Measurements from ENCODE around the gene CYP2J2. TPM values are rescaled to one million over a fixed set of nuclear protein-coding genes. Genes with fewer than 3 reads are reported as not detected.
A peak's percentile ranks its signal among the peaks of the same experiment; 100 is the strongest.

Gene CYP2J2
- total RNA-seq, 1 experiment from 2014 or later = 1.1 TPM

- intact Hi-C loops (cut with micrococcal nuclease) = loop anchor here (5.0 kb wide), 1 partner anchor 44 kb away; no protein-coding TSS in a partner anchor
- Histone ChIP-seq H3K27ac (ENCODE audit: low read depth, low read length) (no peak overlapping the region), H3K9ac (ENCODE audit: low read length) (no peak overlapping the region), H3K79me2 (ENCODE audit: insufficient read depth, low read length) (no peaks in the 10 kb centered on the region), H2AFZ (ENCODE audit: low read depth, low read length, poor library complexity, severe bottlenecking) (peak overlapping the region; percentile 85), H3K4me1 (ENCODE audit: control insufficient read depth in 1 of 2, insufficient read depth in 2 of 2, low read length in 2 of 2) (no peaks in the 10 kb centered on the region), H3K36me3 (ENCODE audit: control insufficient read depth in 1 of 2, insufficient read depth in 2 of 2, low read length in 2 of 2) (no peaks in the 10 kb centered on the region), H3K27me3 (ENCODE audit: insufficient read depth, low read length) (no peaks in the 10 kb centered on the region), H4K20me1 (ENCODE audit: insufficient read depth) (no peaks in the 10 kb centered on the region), H3K9me2 (ENCODE audit: insufficient read depth) (no peaks in the 10 kb centered on the region), H3K4me3 (replicated peaks in 1 of 2; ENCODE audit: low read depth in 1 of 2, low read length in 2 of 2) (no peak overlapping the region), H3K9me3 (ENCODE audit: control insufficient read depth in 1 of 2, insufficient read depth in 1 of 2, low read depth in 1 of 2, low read length in 2 of 2) (no peaks in the 10 kb centered on the region), H3K4me2 (ENCODE audit: low read length) (peak overlapping the region; percentile 11)
- ChIA-PET POLR2A (no interaction called here), CTCF (interaction anchor here (2.9 kb wide), 1 partner anchor 44 kb away, joined by 18 read pairs; no protein-coding TSS in a partner anchor), RAD21 (ENCODE audit: low non-redundant PET in 1 of 2, low total read pairs in 2 of 2, uncharacterized antibody in 2 of 2, unreplicated experiment in 2 of 2) (interaction anchor here (1.1 to 1.4 kb wide), 2 partner anchors 44 kb away, joined by 3 read pairs; no protein-coding TSS in a partner anchor)
- no TSS peak for BruUV-seq (replicated peaks)
- TF ChIP-seq SP1 (IDR thresholded peaks at IDR 0.05; ENCODE audit: low read depth) (no peak), POLR2AphosphoS5 (IDR thresholded peaks at IDR 0.05; ENCODE audit: low read depth, low read length) (no peak), FOSL1 (IDR thresholded peaks at IDR 0.05; ENCODE audit: low read depth) (no peak), ELF1 (IDR thresholded peaks at IDR 0.05; ENCODE audit: borderline replicate concordance, low read depth) (no peak), CTCF (IDR thresholded peaks at IDR 0.05 in 2 of 3, conservative IDR thresholded peaks at IDR 0.05 in 1 of 3; ENCODE audit: borderline replicate concordance in 1 of 3, insufficient read depth in 1 of 3, low read depth in 2 of 3, low read length in 2 of 3) (peak; percentile 46 to 61 (median 60); a peak in 5 of 6 replicates), YY1 (IDR thresholded peaks at IDR 0.05; ENCODE audit: extremely low read depth, insufficient replicate concordance, low read depth, low read length) (no peak), RAD21 (IDR thresholded peaks at IDR 0.05; ENCODE audit: low read depth) (peak; percentile 59), EZH2phosphoT487 (IDR thresholded peaks at IDR 0.05; ENCODE audit: borderline replicate concordance) (no peak)
- ATAC-seq = peak; percentile 92
- peak; percentile 27 for DNase-seq (ENCODE audit: low read depth, low spot score)
Measured at GRCh38 chr1:59903141-59903754, 23.3 kb downstream of the CYP2J2 start.
